DOHH2 (cell line): ENCODE measurements around the gene DQX1.

Source experiments
- H3F3A ChIP-seq: fragments of 200-600 bp; sonication (generic), shearing (Covaris generic); 2 replicates; pipeline ENCODE4 v1.6.0; 2016; ENCODE audit warnings: antibody characterized with exemption, mild to moderate bottlenecking; ENCODE audit not compliant: control insufficient read depth, insufficient read depth
- H3K27ac ChIP-seq: fragments of 200-600 bp; sonication (generic); 2 replicates; pipeline ENCODE4 v1.5.1; 2014; ENCODE audit warnings: low read depth, mild to moderate bottlenecking, low read length, moderate library complexity
- H3K27me3 ChIP-seq: fragments of 200-600 bp; sonication (generic); 2 replicates; pipeline ENCODE4 v1.6.1; 2014; ENCODE audit warnings: mild to moderate bottlenecking, low read length, mixed read lengths; ENCODE audit not compliant: control insufficient read depth
- H3K36me3 ChIP-seq: fragments of 200-600 bp; sonication (generic); 2 replicates; pipeline ENCODE4 v1.6.1; 2014; ENCODE audit warnings: mild to moderate bottlenecking, low read length, moderate library complexity, mixed read lengths; ENCODE audit not compliant: control insufficient read depth
- H3K4me1 ChIP-seq: fragments of 200-600 bp; sonication (generic); 2 replicates; pipeline ENCODE4 v1.6.1; 2014; ENCODE audit warnings: mild to moderate bottlenecking, low read length, mixed read lengths; ENCODE audit not compliant: control insufficient read depth
- H3K4me2 ChIP-seq: fragments of 200-600 bp; sonication (generic); 2 replicates; pipeline ENCODE4 v1.6.0; 2014; ENCODE audit warnings: mild to moderate bottlenecking, low read length, moderate library complexity
- H3K4me3 ChIP-seq: fragments of 200-600 bp; sonication (generic); 2 replicates; pipeline ENCODE4 v1.5.1; 2014; ENCODE audit warnings: mild to moderate bottlenecking, low read length, mixed read lengths
- H3K79me2 ChIP-seq: fragments of 200-600 bp; sonication (generic); 2 replicates; pipeline ENCODE4 v1.6.1; 2014; ENCODE audit warnings: mild to moderate bottlenecking, low read length, mixed read lengths; ENCODE audit not compliant: control insufficient read depth
- H3K9me2 ChIP-seq: fragments of 200-600 bp; sonication (generic); replicated peaks from 2 replicates; pipeline ENCODE4 v1.6.1; 2014; ENCODE audit warnings: mild to moderate bottlenecking, low read length, mixed read lengths; ENCODE audit not compliant: control insufficient read depth
- H3K9me3 ChIP-seq: fragments of 200-600 bp; sonication (generic); 2 replicates; pipeline ENCODE4 v1.6.1; 2014; ENCODE audit warnings: antibody characterized with exemption, low read length, mixed read lengths; ENCODE audit not compliant: control insufficient read depth, insufficient read depth
- H4K20me1 ChIP-seq: fragments of 200-600 bp; sonication (generic); 2 replicates; pipeline ENCODE4 v1.6.0; 2014; ENCODE audit warnings: low read depth, mild to moderate bottlenecking, antibody characterized with exemption, low read length, moderate library complexity; ENCODE audit not compliant: control insufficient read depth, insufficient read depth
- EZH2phosphoT487 ChIP-seq: fragments of 200-600 bp; sonication (generic); IDR thresholded peaks from 2 replicates; pipeline ENCODE4 v1.6.1; 2017; ENCODE audit warnings: borderline replicate concordance, mild to moderate bottlenecking, antibody characterized with exemption, low read length, moderate library complexity, mixed read lengths
- TF ChIP-seq, protein P1 (sequence below): fragments of 200-600 bp; sonication (generic); IDR thresholded peaks from one replicate; pipeline ENCODE4 v1.5.1; 2014; ENCODE audit warnings: antibody characterized with exemption, mild to moderate bottlenecking, low read depth, low read length; ENCODE audit not compliant: poor library complexity, severe bottlenecking

DQX1 gene

DNA sequence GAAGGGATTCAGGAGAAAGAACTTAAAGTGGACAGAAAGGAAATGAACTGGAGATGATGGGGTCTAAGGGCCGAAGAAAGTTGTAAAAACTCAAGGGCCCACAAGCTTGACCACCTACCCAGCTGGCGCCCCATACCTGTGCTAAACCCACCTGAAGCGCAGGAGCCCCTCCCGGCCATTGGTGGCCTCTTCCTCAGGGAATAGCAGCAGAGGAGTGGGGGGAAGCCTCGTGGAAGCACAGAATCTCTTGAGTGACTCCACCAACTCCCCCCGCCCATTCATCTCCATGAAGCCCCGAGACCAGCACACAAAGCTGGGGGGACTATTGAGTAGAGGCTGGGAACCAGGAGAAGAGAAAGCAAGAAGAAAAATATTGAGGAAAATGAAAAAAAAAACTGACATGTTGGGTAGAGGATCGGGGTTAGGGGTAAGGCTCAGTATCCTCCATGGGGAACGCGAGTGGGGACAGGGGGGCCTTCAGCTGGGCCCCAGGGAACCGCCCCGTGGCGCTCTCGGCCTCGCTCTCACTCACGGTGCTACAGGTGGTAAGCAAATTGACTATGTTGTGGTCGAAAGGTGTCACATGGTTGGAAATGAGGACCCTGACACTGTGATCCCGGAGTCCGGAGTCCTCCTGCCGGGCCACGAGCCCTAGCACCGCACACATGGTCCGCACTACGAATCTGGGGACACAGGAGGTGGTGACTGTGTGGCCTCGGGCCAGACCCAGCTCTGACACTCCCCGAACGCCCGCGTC lies 2.7 kb upstream of the DQX1 start:
- Histone ChIP-seq H3K4me3 (peak overlapping the region; percentile 99), H3K79me2 (peaks cover 48% of the 10 kb centered on the region), H4K20me1 (no peaks in the 10 kb centered on the region), H3K4me1 (peaks cover 43% of the 10 kb centered on the region), H3K4me2 (peak overlapping the region; percentile 94), H3K9me3 (no peaks in the 10 kb centered on the region), H3K9me2 (no peaks in the 10 kb centered on the region), H3F3A (peaks cover 11% of the 10 kb centered on the region), H3K27me3 (no peaks in the 10 kb centered on the region), H3K36me3 (peaks cover 72% of the 10 kb centered on the region), H3K27ac (peak overlapping the region; percentile 68)
- no peak for TF ChIP-seq EZH2phosphoT487
- TF ChIP-seq, protein P1, sequence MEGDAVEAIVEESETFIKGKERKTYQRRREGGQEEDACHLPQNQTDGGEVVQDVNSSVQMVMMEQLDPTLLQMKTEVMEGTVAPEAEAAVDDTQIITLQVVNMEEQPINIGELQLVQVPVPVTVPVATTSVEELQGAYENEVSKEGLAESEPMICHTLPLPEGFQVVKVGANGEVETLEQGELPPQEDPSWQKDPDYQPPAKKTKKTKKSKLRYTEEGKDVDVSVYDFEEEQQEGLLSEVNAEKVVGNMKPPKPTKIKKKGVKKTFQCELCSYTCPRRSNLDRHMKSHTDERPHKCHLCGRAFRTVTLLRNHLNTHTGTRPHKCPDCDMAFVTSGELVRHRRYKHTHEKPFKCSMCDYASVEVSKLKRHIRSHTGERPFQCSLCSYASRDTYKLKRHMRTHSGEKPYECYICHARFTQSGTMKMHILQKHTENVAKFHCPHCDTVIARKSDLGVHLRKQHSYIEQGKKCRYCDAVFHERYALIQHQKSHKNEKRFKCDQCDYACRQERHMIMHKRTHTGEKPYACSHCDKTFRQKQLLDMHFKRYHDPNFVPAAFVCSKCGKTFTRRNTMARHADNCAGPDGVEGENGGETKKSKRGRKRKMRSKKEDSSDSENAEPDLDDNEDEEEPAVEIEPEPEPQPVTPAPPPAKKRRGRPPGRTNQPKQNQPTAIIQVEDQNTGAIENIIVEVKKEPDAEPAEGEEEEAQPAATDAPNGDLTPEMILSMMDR: peak; percentile 32

DNA sequence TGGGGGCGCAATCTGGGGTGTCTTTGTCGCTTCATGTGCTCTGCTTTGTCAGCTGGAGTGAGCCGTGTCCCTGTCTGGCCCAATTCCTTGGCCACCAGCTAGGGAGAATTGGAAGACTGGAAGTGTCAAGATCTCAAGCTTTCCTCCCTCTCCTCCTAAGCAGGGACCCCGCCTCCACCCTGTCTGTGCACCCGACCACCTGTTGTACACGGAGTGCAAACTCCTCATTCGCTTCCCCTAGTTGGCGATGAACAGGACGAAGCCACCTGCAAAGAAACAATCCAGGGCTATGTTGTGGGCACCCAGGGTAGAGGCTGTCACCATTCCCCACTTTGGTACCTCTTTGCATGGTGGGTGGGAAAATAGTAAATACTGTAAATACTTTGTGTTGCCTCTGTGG lies 1.7 kb upstream of the DQX1 start:
- peaks cover 43% of the 10 kb centered on the region for H3K4me1 ChIP-seq
- peaks cover 11% of the 10 kb centered on the region for H3F3A ChIP-seq
- H3K27me3 ChIP-seq: no peaks in the 10 kb centered on the region
- no peak overlapping the region for H3K27ac ChIP-seq
- peaks cover 65% of the 10 kb centered on the region for H3K36me3 ChIP-seq
- peaks cover 48% of the 10 kb centered on the region for H3K79me2 ChIP-seq
- H4K20me1 ChIP-seq: no peaks in the 10 kb centered on the region
- no peaks in the 10 kb centered on the region for H3K9me3 ChIP-seq
- H3K4me2 ChIP-seq: peak overlapping the region; percentile 94
- no peaks in the 10 kb centered on the region for H3K9me2 ChIP-seq
- TF ChIP-seq, protein P1: no peak
- TF ChIP-seq EZH2phosphoT487: no peak
- H3K4me3 ChIP-seq: peak overlapping the region; percentile 99

DNA sequence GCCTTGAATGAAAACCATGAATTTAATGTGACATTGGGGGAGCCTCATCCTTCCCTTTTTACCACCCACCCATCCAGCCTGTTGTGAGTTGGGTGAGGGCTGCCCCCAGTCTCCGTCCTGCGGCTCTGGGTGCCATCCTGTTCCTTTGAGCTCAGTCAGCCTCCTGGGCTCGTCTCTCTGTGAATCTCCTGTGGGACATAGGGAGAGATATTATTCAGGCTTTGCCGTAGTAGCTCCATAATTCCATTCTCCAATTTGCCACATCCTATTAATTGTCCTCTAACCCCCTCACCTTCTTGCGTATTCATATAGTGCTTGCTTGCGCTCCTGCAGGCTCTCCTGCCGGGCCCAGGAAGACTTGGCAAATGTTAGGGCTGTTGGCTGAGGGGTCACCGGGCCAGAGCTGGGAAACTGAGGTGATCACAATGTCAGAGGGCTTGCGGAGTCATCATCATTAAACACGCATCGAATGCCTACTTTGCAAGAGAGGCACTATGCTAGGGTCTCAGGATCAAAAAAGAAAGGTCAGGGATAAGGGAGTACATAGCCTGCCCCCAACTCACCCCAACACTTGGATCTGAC lies 709 bp upstream of the DQX1 start:
- Histone ChIP-seq H3K4me3 (no peak overlapping the region), H3K4me2 (peak overlapping the region; percentile 2; the same call in 1 of the 2 replicates)

More for the DNA sequence above, 709 bp upstream of the DQX1 start:
- H3K79me2 ChIP-seq: peaks cover 48% of the 10 kb centered on the region
- H3K9me2 ChIP-seq: no peaks in the 10 kb centered on the region
- H3K27ac ChIP-seq: no peak overlapping the region; the same call in 1 of the 2 replicates
- no peaks in the 10 kb centered on the region for H3K27me3 ChIP-seq
- H3K4me1 ChIP-seq: peaks cover 39% of the 10 kb centered on the region
- H4K20me1 ChIP-seq: no peaks in the 10 kb centered on the region
- peaks cover 7% of the 10 kb centered on the region for H3F3A ChIP-seq
- no peak for TF ChIP-seq EZH2phosphoT487
- TF ChIP-seq, protein P1: no peak
- H3K36me3 ChIP-seq: peaks cover 55% of the 10 kb centered on the region
- H3K9me3 ChIP-seq: no peaks in the 10 kb centered on the region
